NCI-H1694 treated with DMSO at 0.1 percent for 48 hours (cell line): Measurements from ENCODE around the gene SYNE1.
"Not testable (repeated sequence)": the region's sequence is repeated elsewhere in the genome, so short reads cannot be mapped to it uniquely, and the experiment has no call there.

Experiments used
- DNase-seq: peaks from one replicate; lab custom pipeline; 2025; lab: John Stamatoyannopoulos, UW

The SYNE1 gene

GRCh38 chr6:152368751-152369624 is 268.2 kb downstream of the SYNE1 start:
- DNase-seq, result no peak

- no peak for DNase-seq
Observed at GRCh38 chr6:152364866-152365265, 272.3 kb downstream of the SYNE1 start.

- no peak for DNase-seq
Observed at GRCh38 chr6:152360034-152360433, 277.1 kb downstream of the SYNE1 start.

- no peak for DNase-seq
Observed at GRCh38 chr6:152356662-152357061, 280.5 kb downstream of the SYNE1 start.

- no peak for DNase-seq
Observed at GRCh38 chr6:152356016-152356415, 281.1 kb downstream of the SYNE1 start.

- DNase-seq, result no peak
Observed at GRCh38 chr6:152355166-152355565, 282.0 kb downstream of the SYNE1 start.

GRCh38 chr6:152353440-152353839 is 283.7 kb downstream of the SYNE1 start:
- no peak for DNase-seq

GRCh38 chr6:152351742-152352141 is 285.4 kb downstream of the SYNE1 start:
- DNase-seq, result no peak

GRCh38 chr6:152351110-152351509 is 286.1 kb downstream of the SYNE1 start:
- no peak for DNase-seq

- DNase-seq, result no peak
Observed at GRCh38 chr6:152348116-152348515, 289.0 kb downstream of the SYNE1 start.

GRCh38 chr6:152343735-152344360 is 293.3 kb downstream of the SYNE1 start:
- no peak for DNase-seq

GRCh38 chr6:152341596-152341995 is 295.6 kb downstream of the SYNE1 start:
- DNase-seq, result no peak

- no peak for DNase-seq
Observed at GRCh38 chr6:152338335-152339125, 298.6 kb downstream of the SYNE1 start.

GRCh38 chr6:152334555-152334954 is 302.6 kb downstream of the SYNE1 start:
- no peak for DNase-seq

GRCh38 chr6:152330961-152331360 is 306.2 kb downstream of the SYNE1 start:
- no peak for DNase-seq

- DNase-seq, result no peak
Observed at GRCh38 chr6:152329638-152330448, 307.3 kb downstream of the SYNE1 start.

GRCh38 chr6:152328200-152328599 is 309.0 kb downstream of the SYNE1 start:
- DNase-seq, result not testable (repeated sequence)

- DNase-seq, result no peak
Observed at GRCh38 chr6:152323376-152323775, 313.8 kb downstream of the SYNE1 start.

- no peak for DNase-seq
Observed at GRCh38 chr6:152318278-152318677, 318.9 kb downstream of the SYNE1 start.

- DNase-seq, result no peak
Observed at GRCh38 chr6:152316024-152316423, 321.1 kb downstream of the SYNE1 start.

GRCh38 chr6:152314483-152314832 is 322.7 kb downstream of the SYNE1 start:
- DNase-seq, result no peak
